HCT116 (cell line): ENCODE data around the gene ZDHHC3. TPM values are rescaled to one million over a fixed set of nuclear protein-coding genes. Genes with fewer than 3 reads are reported as not detected.

Source experiments
- ATAC-seq: fragments of 200-7000 bp; cut with Tn5 transposase; 2 replicates; pipeline ENCODE4 v1.9.1; 2020; ENCODE audit warnings: mild to moderate bottlenecking, moderate library complexity
- BruUV-seq: library from RNA; stranded (reverse); fragments of 400-500 nt; replicated peaks from 2 replicates; lab custom pipeline; 2021; lab: Mats Ljungman, UMichigan
- CTCF ChIA-PET: fragments of 300-600 bp; sonication (Branson Sonifier 250); formaldehyde crosslinking; loops from one replicate; lab custom pipeline; 2021; ENCODE audit warnings: antibody characterized with exemption; lab: Charles Lee
- POLR2A ChIA-PET: fragments of 300-600, 350-600 bp; sonication (Branson Sonifier 250); formaldehyde crosslinking; loops from one replicate; lab custom pipeline; 2021; ENCODE audit warnings: antibody characterized with exemption; lab: Charles Lee
- RAD21 ChIA-PET, 2 experiments: fragments of 300-600 bp; sonication (Branson Sonifier 250); formaldehyde crosslinking; loops; one replicate each; lab custom pipeline; 2023; ENCODE audit warnings: low total read pairs in 2 of 2; ENCODE audit not compliant: uncharacterized antibody in 2 of 2, unreplicated experiment in 2 of 2, low non-redundant PET in 1 of 2; lab: Charles Lee
- DNase-seq: peaks from one replicate; pipeline ENCODE4 v3.0.0-alpha.2; 2010; ENCODE audit warnings: low read depth, low spot score
- H2AFZ ChIP-seq: fragments of 200-600 bp; shearing (Covaris generic), sonication (generic); 2 replicates; pipeline ENCODE4 v1.6.1; 2017; ENCODE audit warnings: low read depth, mixed run types, mixed read lengths, antibody characterized with exemption, low read length; ENCODE audit not compliant: poor library complexity, severe bottlenecking
- H3K27ac ChIP-seq: 2 replicates; pipeline ENCODE4 v1.5.1; 2012; ENCODE audit warnings: low read depth, low read length
- H3K27me3 ChIP-seq: fragments of 200-600 bp; sonication (generic); 2 replicates; pipeline ENCODE4 v1.6.1; 2016; ENCODE audit warnings: mixed run types, low read length, mixed read lengths; ENCODE audit not compliant: insufficient read depth
- H3K36me3 ChIP-seq, 2 experiments: fragments of 200-500 bp in 1 of 2; fragments of 200-600 bp in 1 of 2; sonication (Bioruptor generic) in 1 of 2; sonication (generic) in 1 of 2; 2 replicates each; pipeline versions ENCODE4 v1.5.1 to v1.6.1; 2014 to 2016; ENCODE audit warnings: low read length in 2 of 2, inconsistent platforms in 1 of 2, mixed read lengths in 1 of 2, mixed run types in 1 of 2; ENCODE audit not compliant: insufficient read depth in 2 of 2, control insufficient read depth in 1 of 2
- H3K4me1 ChIP-seq, 2 experiments: fragments of 200-600 bp in 1 of 2; sonication (generic) in 1 of 2; 2 replicates each; pipeline versions ENCODE4 v1.5.1 to v1.6.1; 2012 to 2017; ENCODE audit warnings: low read length in 2 of 2, inconsistent platforms in 1 of 2, mild to moderate bottlenecking in 1 of 2, mixed read lengths in 1 of 2, mixed run types in 1 of 2, moderate library complexity in 1 of 2; ENCODE audit not compliant: insufficient read depth in 2 of 2, control insufficient read depth in 1 of 2
- H3K4me2 ChIP-seq: fragments of 200-600 bp; sonication (generic); 2 replicates; pipeline ENCODE4 v1.6.1; 2017; ENCODE audit warnings: mixed run types, low read length, mixed read lengths
- H3K4me3 ChIP-seq, 2 experiments: fragments of 200-600 bp in 1 of 2; sonication (generic) in 1 of 2; replicated peaks in 1 of 2; 2 replicates each; pipeline ENCODE4 v1.5.1; 2011 to 2016; ENCODE audit warnings: low read length in 2 of 2, control low read depth in 1 of 2, low read depth in 1 of 2, mild to moderate bottlenecking in 1 of 2, mixed read lengths in 1 of 2, mixed run types in 1 of 2
- H3K79me2 ChIP-seq: fragments of 200-600 bp; sonication (generic); 2 replicates; pipeline ENCODE4 v1.6.1; 2017; ENCODE audit warnings: mild to moderate bottlenecking, mixed run types, low read length, moderate library complexity, mixed read lengths; ENCODE audit not compliant: insufficient read depth
- H3K9ac ChIP-seq: fragments of 200-600 bp; sonication (generic); 2 replicates; pipeline ENCODE4 v1.6.1; 2016; ENCODE audit warnings: low read length, mixed read lengths
- H3K9me2 ChIP-seq: fragments of 200-600 bp; sonication (generic), shearing (Covaris generic); 2 replicates; pipeline ENCODE4 v1.6.1; 2017; ENCODE audit warnings: mixed run types, mild to moderate bottlenecking, moderate library complexity; ENCODE audit not compliant: insufficient read depth
- H3K9me3 ChIP-seq, 2 experiments: fragments of 200-500 bp in 1 of 2; fragments of 200-600 bp in 1 of 2; sonication (Bioruptor generic) in 1 of 2; sonication (generic) in 1 of 2; 2 replicates each; pipeline ENCODE4 v1.6.1; 2014 to 2017; ENCODE audit warnings: low read length in 2 of 2, mixed read lengths in 2 of 2, inconsistent platforms in 1 of 2, low read depth in 1 of 2, mild to moderate bottlenecking in 1 of 2, mixed run types in 1 of 2, moderate library complexity in 1 of 2; ENCODE audit not compliant: control insufficient read depth in 1 of 2, insufficient read depth in 1 of 2
- H4K20me1 ChIP-seq: fragments of 200-600 bp; sonication (generic), shearing (Covaris generic); 2 replicates; pipeline ENCODE4 v1.6.1; 2017; ENCODE audit warnings: mixed run types, mild to moderate bottlenecking, moderate library complexity; ENCODE audit not compliant: insufficient read depth
- CEBPB ChIP-seq: IDR thresholded peaks from 2 replicates; pipeline ENCODE4 v1.6.1; 2012; ENCODE audit warnings: low read depth
- ELF1 ChIP-seq: IDR thresholded peaks from 2 replicates; pipeline ENCODE4 v1.6.1; 2012; ENCODE audit warnings: low read depth, borderline replicate concordance
- POLR2AphosphoS5 ChIP-seq: IDR thresholded peaks from 2 replicates; pipeline ENCODE4 v1.6.1; 2011; ENCODE audit warnings: mild to moderate bottlenecking, low read depth, low read length, moderate library complexity
- RAD21 ChIP-seq: IDR thresholded peaks from 2 replicates; pipeline ENCODE4 v1.6.1; 2012; ENCODE audit warnings: low read depth, mild to moderate bottlenecking
- SP1 ChIP-seq: IDR thresholded peaks from 2 replicates; pipeline ENCODE4 v1.6.1; 2012; ENCODE audit warnings: low read depth
- SRF ChIP-seq: IDR thresholded peaks from 2 replicates; pipeline ENCODE4 v1.6.1; 2012; ENCODE audit warnings: low read depth
- TCF7L2 ChIP-seq: IDR thresholded peaks from 2 replicates; pipeline ENCODE4 v1.7.0; 2011; ENCODE audit warnings: borderline replicate concordance, inconsistent platforms; ENCODE audit not compliant: insufficient read depth, insufficient read length; ENCODE audit errors: extremely low read depth
- YY1 ChIP-seq: IDR thresholded peaks from 2 replicates; pipeline ENCODE4 v1.6.1; 2011; ENCODE audit warnings: low read length, low read depth, moderate library complexity, mild to moderate bottlenecking; ENCODE audit not compliant: insufficient replicate concordance; ENCODE audit errors: extremely low read depth
- ZBTB33 ChIP-seq: IDR thresholded peaks from 2 replicates; pipeline ENCODE4 v1.6.1; 2011; ENCODE audit warnings: mild to moderate bottlenecking, low read length, moderate library complexity; ENCODE audit not compliant: insufficient replicate concordance; ENCODE audit errors: extremely low read depth
- ZNF274 ChIP-seq: fragments of 200-500 bp; sonication (Bioruptor generic); IDR thresholded peaks from 2 replicates; pipeline ENCODE4 v1.6.1; 2014; ENCODE audit warnings: mild to moderate bottlenecking, low read depth, low read length, inconsistent platforms
- intact Hi-C: fragments of 100-400 bp; cut with micrococcal nuclease; formaldehyde crosslinking; loops from 2 replicates; pipeline ENCODE4 v1.10.0; 2022
- total RNA-seq: library from RNA; stranded (reverse); gene quantifications from one replicate; pipeline ENCODE4 v1.2.1, GENCODE V29; 2021; ENCODE audit not compliant: unreplicated experiment

Gene ZDHHC3
- total RNA-seq, 1 experiment from 2014 or later, result 61.1 TPM

DNA sequence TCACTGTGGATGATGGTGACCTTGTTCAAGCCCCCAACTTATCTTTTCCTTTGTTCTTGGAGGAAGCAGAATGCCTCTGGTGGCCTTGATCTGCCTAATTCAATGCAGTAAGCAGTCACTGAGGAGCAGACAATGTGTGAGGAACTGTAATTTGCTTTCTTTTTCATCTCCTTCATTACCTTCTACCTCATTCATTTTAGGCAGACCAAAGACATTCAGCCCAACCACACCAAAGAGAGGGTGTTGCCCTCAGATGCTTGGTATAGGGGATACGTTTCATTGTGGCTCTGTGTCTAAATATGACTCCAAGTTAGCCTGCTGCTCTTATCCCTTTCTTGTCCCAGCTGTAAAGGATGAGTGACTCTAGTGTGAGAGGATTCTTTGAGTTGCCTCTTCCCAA is 15.4 kb upstream of the ZDHHC3 start:
- ChIA-PET POLR2A (no interaction called here), CTCF (interaction anchor here (0.6 to 1.4 kb wide), 2 partner anchors 18 to 84 kb away, joined by 3 read pairs; no protein-coding TSS in a partner anchor), RAD21 (no interaction called here)
- Histone ChIP-seq H3K79me2 (peaks cover 90% of the 10 kb centered on the region), H3K36me3 (peaks cover 4 to 30% of the 10 kb centered on the region in 2 experiments; a peak in 3 of 4 replicates), H3K4me1 (peaks cover 26 to 30% of the 10 kb centered on the region in 2 experiments), H3K4me2 (no peak overlapping the region), H3K9me2 (no peaks in the 10 kb centered on the region), H4K20me1 (peaks cover 5% of the 10 kb centered on the region; the same call in 1 of the 2 replicates), H3K9me3 (no peaks in the 10 kb centered on the region), H3K27me3 (no peaks in the 10 kb centered on the region), H3K4me3 (no peak overlapping the region), H3K27ac (no peak overlapping the region), H2AFZ (no peak overlapping the region), H3K9ac (no peak overlapping the region)
- DNase-seq (no peak), ATAC-seq (no peak)
- no TSS peak for BruUV-seq
- TF ChIP-seq SRF (no peak), RAD21 (no peak), TCF7L2 (no peak), YY1 (no peak), ELF1 (no peak), SP1 (no peak), CEBPB (no peak), ZBTB33 (no peak), ZNF274 (no peak), POLR2AphosphoS5 (no peak)
- intact Hi-C loops, result loop anchor here (10.0 kb wide), 1 partner anchor 457 kb away; no protein-coding TSS in a partner anchor
